PC-9 (cell line): Measurements from ENCODE around the gene ZNF18. TPM values are rescaled to one million over a fixed set of nuclear protein-coding genes. Genes with fewer than 3 reads are reported as not detected.

Experiments
- BruUV-seq: library from RNA; stranded (reverse); fragments of 400-500 nt; replicated peaks from 2 replicates; lab custom pipeline; 2021; lab: Mats Ljungman, UMichigan
- CTCF ChIA-PET: fragments of 300-600 bp; sonication (Branson Sonifier 250); formaldehyde crosslinking; loops from one replicate; lab custom pipeline; 2022; ENCODE audit warnings: antibody characterized with exemption; lab: Charles Lee
- POLR2A ChIA-PET: fragments of 300-600 bp; sonication (Branson Sonifier 250); formaldehyde crosslinking; loops from one replicate; lab custom pipeline; 2022; ENCODE audit warnings: antibody characterized with exemption; ENCODE audit not compliant: unreplicated experiment; lab: Charles Lee
- DNase-seq, 2 experiments: peaks; one replicate each; pipeline versions ENCODE4 v3.0.0 to v3.0.0-alpha.2; 2015 to 2022; ENCODE audit warnings: mixed read lengths in 1 of 2
- H2AFZ ChIP-seq: fragments of 200-600 bp; sonication (generic); 2 replicates; pipeline ENCODE4 v1.8.1; 2017; ENCODE audit warnings: antibody characterized with exemption
- H3F3A ChIP-seq: fragments of 200-600 bp; sonication (generic); 2 replicates; pipeline ENCODE4 v1.8.1; 2017; ENCODE audit warnings: antibody characterized with exemption, mild to moderate bottlenecking, low read depth; ENCODE audit not compliant: insufficient read depth
- H3K27ac ChIP-seq: fragments of 200-600 bp; sonication (generic); 2 replicates; pipeline ENCODE4 v1.6.1; 2016; ENCODE audit warnings: mixed run types
- H3K27me3 ChIP-seq: fragments of 200-600 bp; sonication (generic); 2 replicates; pipeline ENCODE4 v1.6.1; 2016; ENCODE audit warnings: low read depth, mixed run types; ENCODE audit not compliant: insufficient read depth
- H3K36me3 ChIP-seq: fragments of 200-600 bp; sonication (generic); 2 replicates; pipeline ENCODE4 v1.6.1; 2016; ENCODE audit warnings: low read depth, mixed run types
- H3K4me1 ChIP-seq: fragments of 200-600 bp; sonication (generic); replicated peaks from 2 replicates; pipeline ENCODE4 v1.6.1; 2016; ENCODE audit warnings: mixed run types; ENCODE audit not compliant: insufficient read depth
- H3K4me2 ChIP-seq: fragments of 200-600 bp; sonication (generic); 2 replicates; pipeline ENCODE4 v1.6.1; 2017; ENCODE audit warnings: mixed run types
- H3K4me3 ChIP-seq: fragments of 200-600 bp; sonication (generic); 2 replicates; pipeline ENCODE4 v1.6.1; 2016; ENCODE audit warnings: mixed run types
- H3K79me2 ChIP-seq: fragments of 200-600 bp; sonication (generic); 2 replicates; pipeline ENCODE4 v1.6.1; 2017; ENCODE audit warnings: low read depth, mixed run types
- H3K9me2 ChIP-seq: fragments of 200-600 bp; sonication (generic); 2 replicates; pipeline ENCODE4 v1.8.1; 2017; ENCODE audit warnings: mild to moderate bottlenecking; ENCODE audit not compliant: insufficient read depth
- H3K9me3 ChIP-seq: fragments of 200-600 bp; sonication (generic); 2 replicates; pipeline ENCODE4 v1.8.1; 2016; ENCODE audit warnings: low read depth; ENCODE audit not compliant: insufficient read depth
- H4K20me1 ChIP-seq: fragments of 200-600 bp; sonication (generic); 2 replicates; pipeline ENCODE4 v1.8.1; 2017; ENCODE audit not compliant: insufficient read depth
- CTCF ChIP-seq: fragments of 200-600 bp; sonication (generic); conservative IDR thresholded peaks from 2 replicates; pipeline ENCODE4 v1.6.1; 2017; ENCODE audit warnings: mixed run types, antibody characterized with exemption, mild to moderate bottlenecking, moderate library complexity
- EZH2 ChIP-seq: fragments of 200-600 bp; sonication (generic); IDR thresholded peaks from 2 replicates; pipeline ENCODE4 v1.8.0; 2017; ENCODE audit warnings: antibody characterized with exemption, low read depth
- intact Hi-C: fragments of 100-400 bp; cut with micrococcal nuclease; formaldehyde crosslinking; loops from one replicate; pipeline ENCODE4 v1.10.0; 2022; ENCODE audit not compliant: unreplicated experiment
- total RNA-seq: library from RNA; stranded (reverse); gene quantifications from 2 replicates; pipeline ENCODE4 v1.2.3, GENCODE V29; 2021

ZNF18 gene
- total RNA-seq, 1 experiment from 2014 or later = 6.3 TPM

GRCh38 chr17:12041312-12041711 is 44.0 kb upstream of the ZNF18 start:
- Histone ChIP-seq H4K20me1 (0 out of 2 replicates have a peak, but pooled peaks cover 6% of the 10 kb centered on the region), H3K9me2 (no peaks in the 10 kb centered on the region), H3K4me3 (no peak overlapping the region), H3F3A (no peaks in the 10 kb centered on the region), H3K4me1 (peaks cover 6% of the 10 kb centered on the region; the same call in 1 of the 2 replicates), H3K27me3 (no peaks in the 10 kb centered on the region), H3K27ac (no peak overlapping the region), H3K36me3 (no peaks in the 10 kb centered on the region), H3K9me3 (no peaks in the 10 kb centered on the region; the same call in 1 of the 2 replicates), H3K79me2 (peaks cover 44% of the 10 kb centered on the region), H3K4me2 (peak overlapping the region; percentile 14), H2AFZ (no peak overlapping the region)
- CTCF ChIA-PET = no interaction called here
- no peak for TF ChIP-seq EZH2
- TF ChIP-seq CTCF = no peak
- no peak for DNase-seq
- no TSS peak for BruUV-seq
- POLR2A ChIA-PET = interaction anchor here (0.6 kb wide), 1 partner anchor 21 kb away, joined by 4 read pairs; the partner anchor contains the start of gene MAP2K4
- intact Hi-C loops = no loop called here

- Histone ChIP-seq H3F3A (no peaks in the 10 kb centered on the region), H3K4me2 (no peak overlapping the region), H3K27ac (no peak overlapping the region), H4K20me1 (0 out of 2 replicates have a peak, but pooled peaks cover 6% of the 10 kb centered on the region), H3K36me3 (no peaks in the 10 kb centered on the region), H3K79me2 (peaks cover 38% of the 10 kb centered on the region), H3K9me3 (no peaks in the 10 kb centered on the region; the same call in 1 of the 2 replicates), H2AFZ (no peak overlapping the region), H3K27me3 (no peaks in the 10 kb centered on the region), H3K4me3 (no peak overlapping the region), H3K4me1 (peaks cover 6% of the 10 kb centered on the region; the same call in 1 of the 2 replicates), H3K9me2 (no peaks in the 10 kb centered on the region)
- ChIA-PET POLR2A (no interaction called here), CTCF (no interaction called here)
- intact Hi-C loops = no loop called here
- no peak for DNase-seq
- no TSS peak for BruUV-seq
- TF ChIP-seq EZH2 (no peak), CTCF (no peak)
Measured at GRCh38 chr17:12040478-12040877, 43.2 kb upstream of the ZNF18 start.

- Histone ChIP-seq H3K27me3 (no peaks in the 10 kb centered on the region), H3K27ac (no peak overlapping the region), H3K36me3 (no peaks in the 10 kb centered on the region), H3K4me1 (peaks cover 6% of the 10 kb centered on the region; the same call in 1 of the 2 replicates), H2AFZ (no peak overlapping the region), H4K20me1 (0 out of 2 replicates have a peak, but pooled peaks cover 6% of the 10 kb centered on the region), H3K4me2 (no peak overlapping the region), H3K4me3 (no peak overlapping the region), H3K9me3 (no peaks in the 10 kb centered on the region; the same call in 1 of the 2 replicates), H3K79me2 (peaks cover 19% of the 10 kb centered on the region), H3K9me2 (no peaks in the 10 kb centered on the region), H3F3A (no peaks in the 10 kb centered on the region)
- ChIA-PET POLR2A (interaction anchor here (0.5 kb wide), 1 partner anchor 28 kb away, joined by 3 read pairs; no protein-coding TSS in a partner anchor), CTCF (no interaction called here)
- no TSS peak for BruUV-seq
- DNase-seq = no peak
- TF ChIP-seq CTCF (no peak), EZH2 (no peak)
- intact Hi-C loops = no loop called here
Measured at GRCh38 chr17:12037970-12038369, 40.7 kb upstream of the ZNF18 start.
